Dedifferentiated amniotic fluid mesenchymal stem cell (primary cell): ENCODE data around the gene FHOD3.
"Not testable (repeated sequence)": the region's sequence is repeated elsewhere in the genome, so short reads cannot be mapped to it uniquely, and the experiment has no call there.

Source experiments
- DNase-seq: peaks from one replicate; pipeline ENCODE4 v3.0.0-alpha.2; 2016; ENCODE audit errors: extremely low spot score

FHOD3 gene

GRCh38 chr18:36551274-36551673, 253.8 kb downstream of the FHOD3 start:
- DNase-seq: not testable (repeated sequence)

DNA sequence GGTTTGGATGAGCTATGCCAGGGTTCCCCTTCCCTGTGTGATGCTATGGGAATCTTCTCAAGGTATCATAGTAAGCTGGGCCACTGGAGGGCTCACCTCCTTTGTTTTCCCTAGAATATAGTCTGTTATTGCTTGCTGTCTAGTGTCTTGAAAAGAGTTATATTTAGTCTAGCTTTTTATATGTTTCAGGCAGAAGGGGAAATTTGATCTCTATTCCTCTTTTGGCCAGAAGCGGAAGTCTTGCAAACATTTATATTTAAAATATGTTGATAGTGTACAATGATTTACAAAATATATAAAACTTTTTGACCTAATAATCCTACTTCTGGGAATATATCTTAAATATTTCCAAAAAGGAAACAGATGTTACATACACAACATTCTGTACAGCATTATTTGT, 260.7 kb downstream of the FHOD3 start:
- DNase-seq: no peak

GRCh38 chr18:36559149-36559857, 261.8 kb downstream of the FHOD3 start:
- DNase-seq: no peak

DNA sequence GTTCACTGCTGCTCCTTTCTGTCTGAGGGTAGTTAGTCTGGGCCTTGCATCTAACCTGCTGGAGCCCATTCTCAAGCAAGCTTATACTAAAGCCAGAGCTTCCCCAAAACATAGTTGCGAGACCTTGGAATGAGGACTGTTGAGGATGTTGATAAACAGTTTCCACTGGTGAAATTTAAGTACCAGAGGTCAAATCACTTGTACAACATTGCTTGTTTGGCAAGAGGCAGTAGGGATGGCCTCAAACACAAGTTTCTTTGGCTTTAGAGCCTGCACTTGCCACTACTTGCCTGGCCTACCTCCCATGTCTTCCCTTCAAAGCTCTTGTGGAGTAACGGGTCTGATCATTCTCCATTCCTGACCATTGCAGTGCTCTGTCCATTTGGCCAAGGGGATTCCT, 262.7 kb downstream of the FHOD3 start:
- no peak for DNase-seq

GRCh38 chr18:36561046-36561445, 263.5 kb downstream of the FHOD3 start:
- no peak for DNase-seq

DNA sequence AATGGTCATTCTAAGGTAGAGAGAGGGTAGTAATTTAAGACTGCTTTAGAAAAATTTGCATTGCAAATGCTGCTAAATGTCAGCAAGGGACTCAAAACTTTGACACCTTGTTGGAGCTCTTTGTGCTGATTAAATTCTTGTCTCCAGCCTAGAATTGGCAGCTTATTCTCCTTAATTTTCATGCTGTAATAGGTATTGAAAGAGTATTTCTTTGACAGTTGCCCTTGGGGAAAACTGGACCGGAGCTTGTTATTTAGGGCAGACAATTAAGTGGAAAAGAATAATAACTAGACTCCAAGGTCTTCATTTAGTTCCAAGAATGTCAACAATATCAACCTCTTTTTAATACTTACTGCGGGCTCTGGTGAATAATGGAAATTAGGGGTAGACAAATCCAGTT, 267.3 kb downstream of the FHOD3 start:
- DNase-seq: no peak

GRCh38 chr18:36567800-36568199, 270.3 kb downstream of the FHOD3 start:
- no peak for DNase-seq

DNA sequence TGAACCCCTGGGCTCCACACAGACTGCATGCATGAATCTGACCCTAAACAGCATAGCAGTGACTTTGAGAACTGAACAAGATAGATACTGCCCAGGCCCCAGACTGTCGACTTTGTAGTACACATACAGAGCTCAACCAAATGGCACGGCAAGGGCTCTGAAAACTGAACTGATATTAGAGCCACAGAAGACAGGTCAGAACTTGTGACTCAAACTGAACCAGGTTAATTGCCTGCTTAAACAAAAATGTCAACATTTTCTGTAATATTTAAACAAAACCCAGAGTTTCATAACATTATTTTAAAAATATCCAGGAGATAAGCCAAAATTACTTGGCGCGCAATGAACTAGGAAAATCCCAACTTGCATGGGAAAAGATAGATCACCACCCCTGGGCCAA, 271.0 kb downstream of the FHOD3 start:
- DNase-seq: no peak

DNA sequence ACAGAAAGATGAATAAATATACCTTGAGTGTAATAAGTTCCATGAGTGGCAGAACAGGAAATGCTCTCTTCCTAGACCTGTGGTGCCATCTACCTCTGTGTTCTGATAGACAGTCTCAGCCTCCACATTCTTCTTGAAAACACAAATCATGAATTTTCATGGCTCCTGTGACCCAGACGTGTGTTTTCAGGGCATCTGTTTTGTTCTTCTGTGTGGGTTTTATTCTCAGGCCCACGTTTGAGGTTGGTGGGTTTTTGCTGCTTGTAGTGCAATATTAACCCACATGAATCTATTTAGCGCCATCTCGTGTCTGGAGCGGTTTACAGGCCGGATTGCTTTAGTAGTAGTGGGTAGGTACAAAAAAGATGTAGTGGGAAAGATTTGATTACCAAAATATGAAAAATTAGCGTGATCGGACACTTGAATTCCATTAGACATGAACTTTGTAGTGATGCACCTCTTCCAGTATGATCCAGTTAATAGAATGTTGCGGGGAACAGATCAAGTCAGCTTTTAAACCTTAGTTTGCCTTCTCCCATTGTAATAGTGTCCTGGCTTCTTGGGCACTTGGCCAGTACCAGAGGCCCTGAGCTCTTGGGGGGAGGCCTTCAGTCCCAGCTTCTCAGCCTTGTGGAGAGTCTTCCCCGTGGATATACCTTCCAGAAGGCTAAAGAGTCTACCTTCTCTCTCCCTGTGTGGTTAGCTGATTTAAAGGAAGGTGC, 274.8 kb downstream of the FHOD3 start:
- DNase-seq: peak; percentile 74

- no peak for DNase-seq
Observed at GRCh38 chr18:36576339-36576738, 278.8 kb downstream of the FHOD3 start.

DNA sequence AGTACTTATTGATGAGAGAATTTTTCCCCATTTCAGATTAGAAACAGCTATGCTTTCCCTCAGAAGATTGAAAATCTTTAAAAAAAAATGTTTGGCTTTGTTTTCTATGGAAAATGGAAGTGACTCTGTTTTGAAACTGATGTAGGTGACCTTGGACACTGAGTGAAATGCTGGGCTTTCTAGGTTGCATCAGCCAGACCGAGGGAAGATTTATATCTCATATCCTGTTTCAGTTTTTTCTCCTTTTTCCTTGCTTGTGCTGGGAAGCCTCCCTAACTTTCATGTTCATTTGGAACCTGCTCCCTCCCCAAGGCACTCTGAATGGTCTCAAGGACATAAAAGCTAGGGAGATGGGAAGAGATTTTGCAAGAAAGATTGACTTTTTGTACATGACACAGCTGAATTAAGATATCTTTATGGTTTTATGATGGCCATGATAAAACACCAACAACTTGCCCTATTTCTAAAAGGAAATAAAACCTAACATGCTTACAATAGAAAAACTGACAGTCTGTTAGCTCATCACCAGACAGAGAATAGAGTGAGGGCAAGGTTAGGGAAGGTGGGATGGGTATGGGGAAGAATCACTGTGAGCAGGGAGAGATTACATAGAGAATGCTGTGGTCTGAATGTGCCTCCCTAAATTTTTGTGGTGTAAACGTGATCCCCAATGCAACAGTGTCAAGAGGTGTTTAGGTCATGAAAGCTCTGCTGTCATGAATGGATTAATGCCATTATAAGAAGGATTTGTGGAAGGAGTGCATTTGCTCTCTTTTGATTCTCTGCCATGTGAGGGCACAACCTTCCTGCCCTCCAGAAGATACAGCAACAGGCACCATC, 281.6 kb downstream of the FHOD3 start:
- DNase-seq: peak; percentile 72

GRCh38 chr18:36580266-36580665, 282.8 kb downstream of the FHOD3 start:
- DNase-seq: no peak

- peak; percentile 43 for DNase-seq
Observed at GRCh38 chr18:36580874-36581750, 283.6 kb downstream of the FHOD3 start.

DNA sequence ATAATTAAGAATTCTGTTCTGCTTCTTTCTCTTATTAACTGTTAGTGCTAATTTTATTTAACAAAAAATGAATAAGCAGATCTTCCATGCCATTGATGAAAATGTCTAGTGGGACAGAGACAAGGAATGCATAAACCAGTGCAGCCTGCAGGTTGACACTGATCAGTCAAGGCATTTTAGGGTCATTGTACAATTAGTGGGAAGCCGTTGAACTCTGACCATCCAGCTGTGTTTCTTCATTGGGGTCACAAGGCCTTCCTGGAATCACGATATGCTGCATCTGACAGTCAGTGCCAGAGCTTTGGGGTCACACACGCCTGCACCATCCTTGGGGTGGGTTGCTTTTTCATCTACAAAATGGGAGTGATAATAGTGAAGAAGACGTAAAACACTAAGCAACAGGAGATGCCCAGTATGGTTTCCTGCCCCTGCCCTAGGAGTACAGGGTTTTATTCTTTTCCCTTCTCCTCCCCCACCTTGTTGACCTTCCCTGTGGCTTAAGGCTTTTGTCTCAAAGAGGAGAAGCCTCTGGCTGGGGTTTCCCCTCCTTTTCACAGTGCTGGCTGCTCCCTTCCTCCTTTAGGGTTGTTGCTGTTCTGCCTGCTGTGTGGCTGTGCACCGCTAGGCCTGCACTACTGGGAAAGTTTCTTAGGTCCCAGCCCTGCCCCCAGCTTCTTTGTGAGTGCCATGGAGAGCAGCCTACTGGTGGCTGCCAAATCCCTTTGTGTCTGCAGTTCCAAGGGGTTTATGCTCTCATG, 285.7 kb downstream of the FHOD3 start:
- DNase-seq: no peak

DNA sequence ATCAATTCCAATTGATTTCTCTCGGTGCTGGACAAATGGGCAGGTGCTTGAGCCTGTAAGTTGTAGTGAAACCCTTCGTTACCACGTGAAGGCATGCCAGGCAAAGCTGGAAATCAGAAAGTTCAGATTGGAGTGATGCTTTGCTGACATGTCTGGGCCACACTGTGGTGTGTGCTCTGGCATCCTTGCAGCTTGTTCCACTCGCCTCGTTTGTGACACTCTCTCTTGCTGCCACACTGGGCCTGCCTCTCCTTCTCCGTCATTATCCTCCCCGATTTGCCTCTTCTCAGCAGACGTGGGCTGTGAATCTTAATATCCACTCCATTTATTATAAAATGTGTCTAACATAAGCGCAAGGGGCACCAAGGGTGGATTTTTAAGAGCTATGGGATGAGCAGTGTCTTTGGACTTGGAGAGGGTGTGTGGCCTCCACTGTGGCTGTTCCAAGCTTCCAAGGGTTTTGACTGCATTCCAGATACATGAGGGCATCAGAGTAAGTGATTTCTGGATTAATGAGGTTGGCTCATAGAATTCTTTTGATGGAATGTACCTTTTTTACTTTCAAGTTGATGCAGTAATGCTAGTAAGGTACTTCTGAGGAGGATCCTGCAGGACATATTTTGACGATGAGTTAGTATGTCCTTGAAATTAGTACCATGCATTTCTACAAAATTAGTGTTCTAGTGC, 292.5 kb downstream of the FHOD3 start:
- no peak for DNase-seq

GRCh38 chr18:36590621-36591580, 293.4 kb downstream of the FHOD3 start:
- DNase-seq: no peak

- DNase-seq: no peak
Observed at GRCh38 chr18:36592282-36592681, 294.8 kb downstream of the FHOD3 start.

DNA sequence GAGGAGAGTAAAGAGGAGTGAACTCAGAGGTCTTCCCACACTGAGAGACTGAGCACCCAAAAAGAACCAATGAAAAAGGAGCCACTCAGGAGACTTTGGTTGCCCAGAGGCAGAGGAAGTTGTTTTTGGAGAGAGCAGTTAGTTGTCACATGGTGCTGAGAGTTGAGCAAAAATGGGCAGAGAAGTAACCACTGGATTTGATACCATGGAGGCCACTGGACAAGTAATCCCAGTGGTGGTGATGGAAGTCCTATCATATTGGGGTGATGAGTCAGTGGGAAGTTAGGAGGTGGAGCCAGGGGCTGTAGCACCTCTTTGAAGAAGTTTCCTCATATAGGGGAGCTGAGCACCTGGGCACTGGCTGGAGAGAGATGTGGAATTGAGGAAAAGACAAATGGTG, 295.5 kb downstream of the FHOD3 start:
- DNase-seq: no peak

- no peak for DNase-seq
Observed at GRCh38 chr18:36593641-36594040, 296.1 kb downstream of the FHOD3 start.
